Activated naive CD4-positive, alpha-beta T cell (primary cell): ENCODE measurements around the gene SLC2A3.
"Not testable (repeated sequence)": the region's sequence is repeated elsewhere in the genome, so short reads cannot be mapped to it uniquely, and the experiment has no call there.

ENCODE experiments used
- DNase-seq, 4 experiments: peaks; one replicate each; lab custom pipeline; 2025; lab: John Stamatoyannopoulos, UW

Gene SLC2A3

DNA sequence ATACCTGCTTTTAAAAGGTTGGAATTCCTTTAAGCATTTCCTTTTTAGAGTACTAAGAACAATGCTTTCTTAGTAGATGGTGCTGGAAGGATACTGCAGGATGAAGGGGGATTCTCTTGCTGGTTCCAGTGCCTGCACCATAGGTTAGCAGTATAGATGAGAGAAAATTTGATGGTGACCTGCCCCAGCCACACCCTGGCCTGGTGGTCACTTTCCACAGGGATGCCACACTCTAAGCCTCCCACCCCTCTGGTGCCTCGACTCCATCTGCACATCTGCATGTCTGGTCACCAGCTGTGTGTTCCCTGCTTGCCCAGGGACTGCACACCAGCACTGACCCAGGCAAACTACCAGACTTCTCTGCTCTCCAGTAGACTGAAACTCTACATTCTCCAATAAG lies 19.1 kb downstream of the SLC2A3 start:
- DNase-seq, result no peak

DNA sequence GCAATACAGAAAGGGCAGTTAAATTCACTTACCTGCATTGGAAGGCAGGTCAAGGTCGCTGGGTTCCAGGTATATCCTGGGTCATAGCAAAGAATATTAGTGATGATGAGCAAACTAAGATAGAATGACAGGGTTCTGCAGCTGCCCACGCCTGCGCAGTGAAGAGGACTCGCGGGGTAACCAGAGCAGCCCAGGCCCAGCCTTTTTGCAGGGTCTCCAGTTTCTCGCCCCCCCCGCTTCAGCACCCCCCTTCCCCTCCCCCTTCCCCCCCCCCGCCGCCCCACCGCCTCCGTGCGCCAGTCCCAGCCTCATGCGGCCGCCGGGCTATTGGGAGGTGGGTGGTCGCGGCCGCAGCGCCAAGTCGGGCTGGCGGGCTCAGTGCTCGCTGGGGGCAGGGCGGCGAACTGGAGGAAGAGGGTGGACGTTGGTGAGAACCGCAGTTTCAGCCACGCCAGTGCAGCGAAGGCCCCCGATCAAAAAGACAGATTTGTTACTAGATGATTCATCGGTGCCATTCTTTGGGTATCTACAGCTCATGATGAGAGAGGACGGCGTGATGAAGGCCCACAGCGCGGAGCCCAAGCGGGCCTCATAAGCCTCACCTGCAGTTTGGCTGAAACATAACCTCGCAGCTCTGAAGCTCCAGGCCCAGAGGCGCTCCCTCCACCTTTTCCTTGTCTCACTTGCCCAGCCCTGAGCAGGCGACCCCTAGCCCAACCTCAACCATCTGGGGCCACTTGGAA lies 20.2 kb downstream of the SLC2A3 start:
- no peak for DNase-seq

DNA sequence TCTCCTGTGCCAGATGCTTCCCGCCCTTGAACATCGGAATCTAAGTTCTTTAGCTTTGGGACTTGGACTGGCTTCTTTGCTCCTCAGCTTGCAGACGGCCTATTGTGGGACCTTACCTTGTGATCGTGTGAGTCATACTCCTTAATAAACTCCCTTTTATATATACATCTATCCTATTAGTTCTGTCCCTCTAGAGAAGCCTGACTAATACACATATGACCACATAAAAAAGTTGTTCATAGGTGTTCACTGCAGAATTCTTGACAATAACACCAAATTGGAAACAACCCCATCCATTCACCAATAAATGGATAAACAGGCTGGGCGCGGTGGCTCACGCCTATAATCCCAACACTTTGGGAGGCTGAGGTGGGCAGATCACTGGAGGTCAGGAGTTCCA lies 25.9 kb downstream of the SLC2A3 start:
- not testable (repeated sequence) for DNase-seq

DNA sequence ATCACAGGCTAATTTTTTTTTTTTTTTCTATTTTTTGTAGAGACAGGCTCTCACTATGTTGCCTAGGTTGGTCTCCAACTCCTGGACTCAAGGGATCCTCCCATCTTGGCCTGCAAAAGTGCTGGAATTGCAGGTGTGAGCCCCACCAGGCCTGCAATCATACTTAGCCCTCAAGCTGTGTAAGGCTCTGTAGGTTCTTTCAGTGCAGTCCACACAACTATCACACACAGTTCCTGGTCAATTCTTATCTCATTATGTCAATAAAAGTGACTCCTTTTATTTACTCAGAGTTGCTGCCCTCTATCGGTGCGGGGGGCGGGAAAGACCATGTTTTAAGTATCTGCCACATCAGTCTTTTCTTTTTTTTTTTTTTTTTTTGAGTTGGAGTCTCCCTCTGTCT lies 29.0 kb downstream of the SLC2A3 start:
- no peak for DNase-seq

DNA sequence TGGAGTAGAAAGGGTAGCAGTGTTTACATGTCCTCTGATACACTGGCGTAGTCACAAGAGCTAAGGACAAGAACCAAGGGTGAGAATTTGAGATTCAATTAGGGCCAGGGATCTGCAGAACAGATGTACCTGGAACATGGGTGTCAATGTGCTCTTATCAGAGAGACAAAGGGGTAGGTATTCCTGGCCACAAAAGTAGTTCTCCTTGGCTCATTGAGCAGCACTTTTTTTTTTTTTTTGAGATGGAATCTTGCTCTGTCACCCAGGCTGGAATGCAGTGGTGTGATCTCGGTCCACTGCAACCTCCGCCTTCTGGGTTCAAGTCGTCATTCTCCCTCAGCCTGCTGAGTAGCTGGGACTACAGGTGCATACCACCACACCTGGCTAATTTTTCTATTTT lies 29.7 kb downstream of the SLC2A3 start:
- DNase-seq, result not testable (repeated sequence)

DNA sequence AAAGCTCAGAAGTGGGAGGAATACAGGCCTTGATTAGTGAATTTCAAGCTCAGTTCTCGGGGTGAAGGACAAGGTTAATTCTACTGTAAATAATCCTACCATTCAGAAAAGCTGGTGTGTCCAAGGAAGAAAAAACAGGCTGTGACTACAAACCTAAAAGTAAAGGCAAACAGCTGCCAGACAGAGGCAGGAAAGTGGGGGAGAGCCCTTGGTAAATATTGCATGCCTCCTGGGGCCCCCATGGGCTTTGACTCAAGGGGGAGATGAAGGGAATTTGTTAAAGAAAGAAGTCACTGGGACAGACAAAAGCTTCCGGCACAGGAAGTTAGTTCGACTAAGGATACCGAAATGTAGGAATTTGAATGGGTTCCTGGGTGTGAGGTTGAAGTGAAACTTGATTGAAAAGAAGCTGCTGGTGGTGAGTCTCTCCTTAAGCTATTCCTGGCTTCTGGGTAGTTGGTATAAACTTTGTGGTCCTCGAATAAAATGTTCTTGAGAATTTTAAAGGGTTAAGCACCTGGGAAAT lies 30.3 kb downstream of the SLC2A3 start:
- not testable (repeated sequence) for DNase-seq

DNA sequence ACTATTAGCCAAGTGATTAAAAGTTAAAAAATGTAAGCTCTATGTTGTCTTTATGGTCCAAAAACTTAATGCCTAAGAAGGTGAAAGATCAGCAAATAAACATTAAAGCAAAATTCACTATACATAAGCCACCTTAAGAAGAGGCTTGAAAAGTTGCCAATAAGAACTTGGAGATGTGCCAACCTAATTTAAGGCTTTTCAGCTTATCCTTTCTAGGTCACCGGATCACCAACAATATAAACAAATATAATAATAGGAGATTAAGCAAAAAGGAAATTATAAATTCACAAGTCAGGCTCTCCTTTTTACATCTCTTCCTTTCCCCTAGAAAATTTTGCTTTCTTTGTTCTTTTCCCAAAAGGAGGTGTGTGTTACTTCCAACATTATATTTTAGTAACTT lies 30.9 kb downstream of the SLC2A3 start:
- DNase-seq, result no peak

DNA sequence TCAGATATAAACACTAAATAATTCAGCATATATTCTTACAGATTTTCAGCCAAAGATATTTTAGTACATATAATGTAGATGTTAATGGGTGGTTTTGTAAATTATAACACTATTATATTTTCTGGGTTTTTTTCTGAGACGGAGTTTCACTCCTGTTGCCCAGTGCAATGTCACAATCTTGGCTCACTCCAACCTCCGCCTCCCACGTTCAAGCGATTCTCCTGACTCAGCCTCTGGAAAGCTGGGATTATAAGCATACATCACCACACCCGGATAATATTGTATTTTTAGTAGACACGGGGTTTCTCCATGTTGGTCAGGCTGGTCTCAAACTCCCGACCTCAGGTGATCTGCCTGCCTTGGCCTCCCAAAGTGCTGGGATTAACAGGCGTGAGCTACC lies 33.6 kb downstream of the SLC2A3 start:
- not testable (repeated sequence) for DNase-seq

DNA sequence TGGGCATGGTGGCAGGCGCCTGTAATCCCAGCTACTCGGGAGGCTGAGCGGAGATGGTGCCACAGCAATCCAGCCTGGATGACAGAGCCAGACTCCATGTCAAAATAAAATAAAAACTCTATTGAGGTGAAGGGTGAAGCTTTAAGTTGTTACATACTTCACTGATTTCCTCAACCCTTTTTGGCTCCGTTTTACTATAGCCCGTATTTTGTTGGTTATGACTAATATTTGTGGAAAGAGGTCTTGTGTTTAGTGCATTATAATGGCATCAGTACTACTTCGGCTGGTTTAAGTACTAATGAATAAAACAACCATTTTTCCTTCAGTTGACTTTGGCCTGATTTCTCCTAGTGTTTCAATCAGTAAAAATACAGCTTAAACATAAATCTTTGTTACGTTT lies 36.2 kb downstream of the SLC2A3 start:
- DNase-seq, result no peak

DNA sequence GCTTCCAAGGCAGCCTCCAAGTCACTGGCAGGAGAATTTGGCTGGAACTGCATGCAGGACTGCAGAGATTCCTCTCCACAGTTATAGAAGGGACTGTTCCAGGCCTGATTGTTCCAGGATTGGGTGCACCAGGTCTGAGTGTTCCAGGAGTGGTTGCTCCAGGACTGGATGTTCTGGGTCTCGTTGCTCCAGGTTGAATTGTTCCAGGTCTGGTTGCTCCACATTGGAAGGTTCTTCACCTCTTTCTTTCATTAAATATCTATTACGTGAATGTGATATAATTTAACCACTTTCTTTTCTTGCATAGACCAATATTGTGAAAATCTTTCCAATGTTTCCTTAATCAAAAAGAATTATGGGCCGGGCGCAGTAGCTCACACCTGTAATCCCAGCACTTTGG lies 39.3 kb downstream of the SLC2A3 start:
- DNase-seq, result not testable (repeated sequence)

DNA sequence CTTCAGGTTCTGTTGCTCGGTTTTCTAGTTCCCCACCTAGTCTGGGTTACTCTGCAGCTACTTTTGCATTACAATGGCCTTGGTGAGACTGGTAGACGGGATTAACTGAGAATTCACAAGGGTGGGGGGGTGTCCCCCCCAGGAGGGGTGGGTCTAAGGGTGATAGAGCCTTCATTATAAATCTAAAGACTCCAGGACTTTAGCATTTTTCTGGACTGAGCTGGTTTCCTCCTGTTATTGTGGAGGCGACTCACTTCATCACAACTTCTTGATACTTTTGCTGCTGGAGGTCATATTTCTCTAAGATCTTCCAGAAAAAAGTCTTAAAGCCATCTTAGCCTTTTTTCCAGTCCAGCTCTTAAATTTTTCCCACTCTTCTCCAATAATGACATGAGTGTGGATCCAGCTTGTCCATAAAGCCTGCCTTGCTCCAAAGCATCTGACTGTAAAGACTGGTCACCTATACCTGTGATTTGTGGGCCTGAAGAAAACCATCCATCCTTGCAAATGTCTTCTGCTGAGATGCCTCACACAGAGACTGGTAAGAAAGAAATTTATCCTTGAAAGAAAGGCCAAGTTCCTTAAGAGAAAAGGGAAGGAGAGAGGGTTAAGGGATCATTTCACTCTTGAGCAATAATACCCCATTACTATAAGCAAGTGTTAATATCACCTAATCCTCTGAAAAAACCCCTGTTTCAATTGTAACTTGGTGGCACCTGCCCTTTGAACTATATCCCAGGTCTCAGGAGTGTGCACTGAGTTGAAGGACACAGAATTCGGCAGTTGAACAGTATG lies 43.6 kb downstream of the SLC2A3 start:
- DNase-seq, result no peak

DNA sequence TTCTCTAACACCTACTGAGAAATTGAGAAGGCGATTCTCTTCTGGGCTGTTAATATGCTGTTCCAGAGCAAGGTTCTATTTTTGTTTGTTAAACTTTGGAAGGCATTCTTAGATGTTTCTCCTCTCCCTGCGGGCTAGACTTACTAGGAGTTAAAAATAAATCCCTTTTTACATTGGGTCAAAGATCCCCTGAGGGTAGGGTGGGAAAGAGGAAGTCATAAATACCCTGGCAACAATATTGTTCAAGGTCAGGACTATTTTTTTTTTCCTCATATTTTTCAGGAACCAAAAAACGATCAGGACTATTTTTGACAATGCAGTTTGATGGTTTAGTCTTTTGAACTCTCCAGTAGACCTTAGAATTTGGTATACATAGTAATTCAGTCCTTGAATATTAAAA lies 51.3 kb downstream of the SLC2A3 start:
- no peak for DNase-seq

DNA sequence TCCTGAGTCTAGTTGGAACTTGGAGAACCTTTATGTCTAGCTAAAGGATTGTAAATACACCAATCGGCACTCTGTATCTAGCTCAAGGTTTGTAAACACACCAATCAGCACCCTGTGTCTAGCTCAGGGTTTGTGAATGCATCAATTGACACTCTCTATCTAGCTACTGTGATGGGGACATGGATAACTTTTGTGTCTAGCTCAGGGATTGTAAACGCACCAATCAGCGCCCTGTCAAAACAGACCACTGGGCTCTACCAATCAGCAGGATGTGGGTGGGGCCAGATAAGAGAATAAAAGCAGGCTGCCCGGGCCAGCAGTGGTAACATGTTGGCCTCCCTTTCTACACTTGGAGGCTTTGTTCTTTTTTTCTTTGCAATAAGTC lies 54.3 kb downstream of the SLC2A3 start:
- not testable (repeated sequence) for DNase-seq

DNA sequence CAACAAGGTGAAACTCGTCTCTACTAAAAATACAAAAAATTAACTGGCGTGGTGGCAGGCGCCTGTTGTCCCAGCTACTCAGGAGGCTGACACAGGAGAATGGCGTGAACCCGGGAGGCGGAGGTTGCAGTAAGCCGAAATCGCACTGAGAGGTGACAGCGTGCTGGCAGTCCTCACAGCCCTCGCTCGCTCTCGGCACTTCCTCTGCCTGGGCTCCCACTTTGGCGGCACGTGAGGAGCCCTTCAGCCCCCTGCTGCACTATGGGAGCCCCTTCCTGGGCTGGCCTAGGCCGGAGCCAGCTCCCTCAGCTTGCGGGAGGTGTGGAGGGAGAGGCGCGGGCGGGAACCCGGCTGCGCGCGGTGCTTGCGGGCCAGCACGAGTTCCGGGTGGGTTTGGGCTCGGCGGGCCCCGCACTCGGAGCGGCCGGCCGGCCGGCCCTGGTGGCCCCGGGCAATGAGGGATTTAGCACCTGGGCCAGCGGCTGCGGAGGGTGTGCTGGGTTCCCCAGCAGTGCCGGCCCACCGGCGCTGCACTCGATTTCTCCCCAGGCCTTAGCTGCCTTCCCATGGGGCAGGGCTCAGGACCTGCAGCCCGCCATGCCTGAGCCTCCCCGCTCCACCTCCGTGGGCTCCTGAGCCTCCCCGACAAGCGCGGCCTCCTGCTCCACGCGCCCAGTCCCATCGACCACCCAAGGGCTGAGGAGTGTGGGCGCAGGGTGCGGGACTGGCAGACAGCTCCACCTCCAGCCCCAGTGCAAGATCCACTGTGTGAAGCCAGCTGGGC lies 54.8 kb downstream of the SLC2A3 start:
- not testable (repeated sequence) for DNase-seq

DNA sequence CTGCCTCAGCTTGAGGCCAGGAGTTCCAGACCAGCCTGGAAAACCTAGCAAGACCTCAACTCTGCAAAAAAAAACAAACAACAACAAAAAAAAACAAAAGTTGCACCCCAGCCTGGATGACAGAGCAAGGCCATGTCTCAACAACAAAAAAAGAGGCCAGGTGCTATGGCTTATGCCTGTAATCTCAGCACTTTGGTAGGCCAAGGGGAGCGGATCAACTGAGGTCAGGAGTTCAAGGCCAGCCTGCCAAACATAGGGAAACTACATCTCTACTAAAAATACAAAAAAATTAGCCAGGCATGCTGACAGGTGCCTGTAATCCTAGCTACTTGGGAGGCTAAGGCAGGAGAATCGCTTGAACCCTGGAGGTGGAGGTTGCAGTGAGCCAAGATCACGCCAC lies 56.7 kb downstream of the SLC2A3 start:
- DNase-seq, result no peak

DNA sequence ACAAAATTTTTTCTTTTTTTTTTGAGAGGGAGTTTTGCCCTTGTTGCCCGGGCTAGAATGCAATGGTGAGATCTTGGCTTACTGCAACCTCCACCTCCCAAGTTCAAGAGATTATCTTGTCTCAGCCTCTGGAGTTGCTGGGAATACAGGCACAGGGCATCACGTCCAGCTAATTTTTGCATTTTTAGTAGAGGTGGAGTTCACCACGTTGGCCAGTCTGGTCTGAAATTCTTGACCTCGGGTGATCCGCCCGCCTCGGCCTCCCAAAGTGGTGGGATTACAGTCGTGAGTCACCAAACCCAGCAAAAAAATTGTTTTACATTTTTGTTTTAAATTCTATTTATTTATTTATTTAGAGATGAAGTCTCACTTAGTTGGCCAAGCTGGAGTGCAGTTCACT lies 58.6 kb downstream of the SLC2A3 start:
- no peak for DNase-seq

DNA sequence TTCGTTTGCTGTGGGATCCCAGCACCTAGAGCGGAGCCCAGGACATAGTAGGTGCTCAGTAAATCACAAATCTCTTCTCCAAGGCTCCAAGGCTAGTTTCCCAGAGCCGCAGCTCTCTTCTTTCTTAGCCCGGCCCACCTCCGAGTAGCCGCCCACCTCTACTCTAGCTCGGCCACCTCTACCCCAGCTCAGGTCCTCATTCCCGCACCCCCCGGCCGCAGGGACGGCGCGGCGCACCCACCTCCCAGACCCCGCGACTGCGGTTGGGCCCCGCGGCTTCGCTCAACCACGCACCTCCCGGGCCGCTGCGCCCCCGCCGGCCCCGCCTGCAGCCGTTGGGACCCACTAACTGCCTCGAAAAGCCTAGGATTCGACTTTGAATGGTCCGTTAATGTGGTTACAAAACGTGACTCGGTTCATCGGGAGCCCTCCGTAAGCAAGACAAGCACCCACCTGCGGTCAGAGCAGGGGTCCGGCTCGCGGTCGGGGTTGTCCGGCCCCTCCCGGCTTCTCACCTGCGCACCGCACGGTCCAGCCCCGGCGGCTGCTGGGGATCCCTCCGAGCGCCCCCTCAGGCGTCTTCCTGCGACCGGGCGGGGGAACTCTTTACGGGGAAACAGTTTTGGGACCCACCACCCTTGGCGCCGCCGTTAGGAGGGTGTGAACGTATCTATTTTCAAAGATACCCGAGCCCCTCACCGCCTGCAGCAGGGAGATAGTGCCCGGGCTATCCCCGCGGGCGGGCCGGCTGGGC lies 63.2 kb downstream of the SLC2A3 start, which contains the start of gene SLC2A14:
SLC2A14 (minus strand) TSS at position 350 of the 754 bp plus-strand sequence. CDS start 3,035 bp downstream, outside the sequence.
- DNase-seq, result no peak

DNA sequence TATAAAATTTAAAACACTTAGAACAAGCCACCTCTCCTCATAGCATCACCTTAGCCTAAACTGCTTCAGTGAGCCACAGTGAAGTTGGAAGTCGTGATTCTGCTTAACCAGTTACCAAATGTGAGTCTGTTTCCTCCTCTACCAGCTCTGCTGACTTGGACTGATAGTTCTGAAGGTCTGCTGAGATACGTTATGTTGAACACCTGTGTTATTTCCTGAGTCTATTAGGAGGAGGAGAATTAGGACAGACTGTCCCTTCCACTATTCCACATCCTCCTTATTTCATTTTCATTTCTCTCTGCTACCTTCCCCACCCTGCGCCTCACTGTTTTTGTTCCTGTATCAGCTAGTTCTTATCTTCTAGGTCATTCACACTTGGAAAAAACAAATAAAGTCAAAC lies 65.7 kb downstream of the SLC2A3 start:
- DNase-seq, result no peak
